ENCODE data around the gene TESPA1. TPM values are rescaled to one million over a fixed set of nuclear protein-coding genes. Genes with fewer than 3 reads are reported as not detected.

The TESPA1 gene
- total and polyA plus RNA-seq, 2 of the 4 experiments (the other 2 are of a cell fraction), result not detected

GRCh38 chr12:54945082-54945481 lies 39.5 kb downstream of the TESPA1 start:
- Histone ChIP-seq H3K27me3 (ENCODE audit: control insufficient read depth, insufficient read depth, low read length) (no peaks in the 10 kb centered on the region), H4K8ac (ENCODE audit: low read depth in 2 of 2, low read length in 2 of 2) (no peak overlapping the region), H3K18ac (ENCODE audit: low read depth, low read length) (no peak overlapping the region), H3K4me2 (ENCODE audit: low read depth, low read length) (no peak overlapping the region), H3K9me1 (ENCODE audit: insufficient read depth, low read length) (no peaks in the 10 kb centered on the region), H4K5ac (ENCODE audit: low read depth, low read length) (no peak overlapping the region), H3K4ac (ENCODE audit: low read depth, low read length) (no peak overlapping the region), H2AFZ (replicated peaks; ENCODE audit: low read length, poor library complexity) (no peak overlapping the region), H3K56ac (ENCODE audit: extremely low read depth, insufficient read depth, low read length) (no peak overlapping the region), H2BK20ac (ENCODE audit: low read depth, low read length) (no peak overlapping the region), H3K23ac (ENCODE audit: low read depth, low read length) (no peak overlapping the region), H3K9ac (ENCODE audit: low read depth, low read length) (no peak overlapping the region), H4K91ac (ENCODE audit: insufficient read depth, low read depth, low read length) (no peak overlapping the region), H3K4me1 (ENCODE audit: control insufficient read depth, insufficient read depth, low read length) (no peaks in the 10 kb centered on the region), H3K14ac (replicated peaks; ENCODE audit: low read depth, low read length) (no peak overlapping the region), H3K36me3 (ENCODE audit: control insufficient read depth, insufficient read depth, low read length) (no peaks in the 10 kb centered on the region), H2BK120ac (ENCODE audit: low read depth, low read length) (no peak overlapping the region), H2AK9ac (replicated peaks; ENCODE audit: low read depth, low read length, poor library complexity) (no peak overlapping the region), H3K4me3 (ENCODE audit: insufficient read depth, low read depth, low read length) (no peak overlapping the region), H2BK5ac (ENCODE audit: low read depth, low read length, poor library complexity, severe bottlenecking) (no peak overlapping the region), H2AK5ac (ENCODE audit: low read depth, low read length) (no peak overlapping the region), H2BK15ac (ENCODE audit: low read depth, low read length) (no peak overlapping the region), H3K9me3 (ENCODE audit: control insufficient read depth, insufficient read depth, low read length) (no peaks in the 10 kb centered on the region), H3K79me1 (ENCODE audit: low read depth in 1 of 2, low read length in 2 of 2) (no peaks in the 10 kb centered on the region), H3K27ac (ENCODE audit: insufficient read depth, low read length) (no peak overlapping the region), H4K20me1 (ENCODE audit: insufficient read depth, low read length) (no peaks in the 10 kb centered on the region)
- intact Hi-C loops (cut with micrococcal nuclease), result no loop called here
- no TSS peak for BruUV-seq (replicated peaks)
- TF ChIP-seq CTCF (conservative IDR thresholded peaks at IDR 0.05; ENCODE audit: low read depth, low read length), result no peak
- TF ChIP-seq RCOR1 (IDR thresholded peaks at IDR 0.05; ENCODE audit: insufficient replicate concordance, low read length), result no peak
- TF ChIP-seq BHLHE40 (IDR thresholded peaks at IDR 0.05; ENCODE audit: low read depth, low read length), result no peak
- no peak for TF ChIP-seq CEBPB (IDR thresholded peaks at IDR 0.05; ENCODE audit: low read depth, low read length)
- TF ChIP-seq MAFK (IDR thresholded peaks at IDR 0.05; ENCODE audit: low read depth, low read length), result no peak
- TF ChIP-seq FOS (IDR thresholded peaks at IDR 0.05; ENCODE audit: low read depth, low read length), result no peak
- no peak for TF ChIP-seq NFE2L2 (IDR thresholded peaks at IDR 0.05; ENCODE audit: low read depth, low read length)
- no peak for TF ChIP-seq MXI1 (IDR thresholded peaks at IDR 0.05; ENCODE audit: borderline replicate concordance, low read depth, low read length)
- no peak for TF ChIP-seq RAD21 (IDR thresholded peaks at IDR 0.05; ENCODE audit: low read length)
- no peak for TF ChIP-seq RFX5 (IDR thresholded peaks at IDR 0.05; ENCODE audit: low read depth, low read length)
- TF ChIP-seq, protein P1, sequence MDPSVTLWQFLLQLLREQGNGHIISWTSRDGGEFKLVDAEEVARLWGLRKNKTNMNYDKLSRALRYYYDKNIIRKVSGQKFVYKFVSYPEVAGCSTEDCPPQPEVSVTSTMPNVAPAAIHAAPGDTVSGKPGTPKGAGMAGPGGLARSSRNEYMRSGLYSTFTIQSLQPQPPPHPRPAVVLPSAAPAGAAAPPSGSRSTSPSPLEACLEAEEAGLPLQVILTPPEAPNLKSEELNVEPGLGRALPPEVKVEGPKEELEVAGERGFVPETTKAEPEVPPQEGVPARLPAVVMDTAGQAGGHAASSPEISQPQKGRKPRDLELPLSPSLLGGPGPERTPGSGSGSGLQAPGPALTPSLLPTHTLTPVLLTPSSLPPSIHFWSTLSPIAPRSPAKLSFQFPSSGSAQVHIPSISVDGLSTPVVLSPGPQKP (IDR thresholded peaks at IDR 0.05; ENCODE audit: borderline replicate concordance, low read depth, low read length), result no peak
- no peak for TF ChIP-seq MAZ (IDR thresholded peaks at IDR 0.05; ENCODE audit: borderline replicate concordance, low read depth, low read length)
- TF ChIP-seq POLR2A (IDR thresholded peaks at IDR 0.05; ENCODE audit: low read depth, low read length), result no peak
- no peak for TF ChIP-seq CHD1 (IDR thresholded peaks at IDR 0.05; ENCODE audit: low read depth, low read length)
- dilution Hi-C loops (cut with HindIII; ENCODE audit: low sequenced_read_pairs, unreplicated experiment), result no loop called here
- WGBS, 2 experiments (ENCODE audit: extremely low coverage in 2 of 2, insufficient read length in 1 of 2), result 26% methylated on average over 2 of the region's 2 CpGs; no CpG with 5 or more reads in 1 of the 2 experiments
- POLR2A ChIA-PET (ENCODE audit: unreplicated experiment), result no interaction called here
- DNase-seq (no peak), ATAC-seq (ENCODE audit: low read depth) (no peak)
- in situ Hi-C loops (cut with MboI; ENCODE audit: low sequenced_read_pairs), result no loop called here
- CTCF ChIA-PET, result no interaction called here

All from IMR-90 (cell line).